22Rv1 (cell line): ENCODE data around the gene AGBL1.

Experiments used
- H3K27ac ChIP-seq: fragments of 450-650 bp; 2 replicates; pipeline ENCODE4 v1.5.1; 2017
- CTCF ChIP-seq: fragments of 450-650 bp; IDR thresholded peaks from 2 replicates; pipeline ENCODE4 v1.5.1; 2017; ENCODE audit warnings: mild to moderate bottlenecking
- ZFX ChIP-seq: fragments of 450-650 bp; IDR thresholded peaks from 2 replicates; pipeline ENCODE4 v1.6.1; 2017; ENCODE audit warnings: antibody characterized with exemption, borderline replicate concordance

AGBL1 gene

GRCh38 chr15:86615816-86616215 is 536.1 kb downstream of the AGBL1 start:
- H3K27ac ChIP-seq: no peak overlapping the region
- TF ChIP-seq ZFX (no peak), CTCF (no peak)

DNA sequence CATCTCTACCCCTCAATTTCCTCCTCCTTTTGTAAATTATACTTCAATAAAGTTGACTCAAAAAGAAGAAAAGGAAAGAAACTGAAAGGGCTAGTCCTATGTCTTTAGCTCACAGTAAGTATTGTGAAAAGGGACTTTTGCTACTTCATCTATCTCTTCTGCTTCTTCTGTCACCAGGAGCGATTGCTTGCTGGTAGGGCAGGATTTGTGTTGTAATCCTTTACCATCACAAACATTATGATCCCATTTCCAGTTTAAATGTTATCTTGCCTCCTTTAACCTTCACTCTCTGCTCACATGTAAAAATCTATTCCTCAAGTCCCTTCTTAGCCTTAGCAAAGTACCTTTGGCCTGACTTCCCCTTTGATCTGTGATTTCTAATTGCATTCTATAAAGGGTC is 537.1 kb downstream of the AGBL1 start:
- TF ChIP-seq ZFX (no peak), CTCF (no peak)
- no peak overlapping the region for H3K27ac ChIP-seq

DNA sequence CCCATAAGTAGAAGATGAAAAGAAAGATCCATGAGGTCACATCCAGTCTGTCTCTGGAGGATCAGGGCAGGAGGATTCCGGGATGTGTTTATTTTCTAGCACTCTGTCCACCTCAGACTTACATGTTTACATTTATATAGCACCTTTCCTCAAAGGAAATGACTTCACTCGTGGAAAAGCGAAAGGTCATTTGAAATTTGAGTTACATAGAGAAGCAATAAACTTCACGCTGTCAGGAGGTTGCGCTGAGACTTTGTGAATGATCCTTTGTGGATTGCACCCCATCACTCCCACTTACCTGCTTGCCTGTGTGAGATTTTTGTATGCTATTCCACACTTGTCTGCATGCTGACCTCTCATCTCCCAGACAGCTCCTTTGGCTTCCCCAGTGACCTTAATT is 540.5 kb downstream of the AGBL1 start:
- no peak for TF ChIP-seq CTCF
- no peak for TF ChIP-seq ZFX
- no peak overlapping the region for H3K27ac ChIP-seq

- TF ChIP-seq ZFX (no peak), CTCF (no peak)
- no peak overlapping the region for H3K27ac ChIP-seq
Measured at GRCh38 chr15:86620641-86621349, 541.1 kb downstream of the AGBL1 start.

GRCh38 chr15:86623236-86623635 is 543.6 kb downstream of the AGBL1 start:
- H3K27ac ChIP-seq: no peak overlapping the region

GRCh38 chr15:86624261-86625036 is 544.8 kb downstream of the AGBL1 start:
- TF ChIP-seq CTCF (peak; percentile 51), ZFX (no peak)
- no peak overlapping the region for H3K27ac ChIP-seq

More at GRCh38 chr15:86623236-86623635, 543.6 kb downstream of the AGBL1 start:
- TF ChIP-seq ZFX: no peak
- TF ChIP-seq CTCF: no peak
